22Rv1 (cell line): ENCODE measurements around the gene NFASC.

Experiments used
- ZFX ChIP-seq: fragments of 450-650 bp; IDR thresholded peaks from 2 replicates; pipeline ENCODE4 v1.6.1; 2017; ENCODE audit warnings: antibody characterized with exemption, borderline replicate concordance
- TF ChIP-seq, protein P1 (sequence below): fragments of 450-650 bp; IDR thresholded peaks from 2 replicates; pipeline ENCODE4 v1.5.1; 2017; ENCODE audit warnings: mild to moderate bottlenecking

DNA sequence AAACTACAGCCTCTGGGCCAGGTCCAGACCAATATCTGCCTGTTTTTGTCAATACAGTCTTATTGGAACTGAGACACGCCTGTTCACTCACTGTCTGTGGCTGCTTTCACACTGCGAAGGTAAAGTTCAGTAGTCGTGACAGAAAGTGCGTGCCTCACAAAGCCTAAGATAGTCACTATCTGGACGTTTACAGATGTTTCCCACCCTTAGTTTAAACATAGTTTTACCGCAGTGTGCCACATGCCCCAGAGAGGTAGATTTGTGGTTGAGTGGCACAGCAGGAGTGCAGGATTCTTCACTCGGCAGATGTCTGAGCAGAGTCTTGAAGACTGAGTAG lies 61.9 kb downstream of the NFASC start:
- TF ChIP-seq, protein P1, sequence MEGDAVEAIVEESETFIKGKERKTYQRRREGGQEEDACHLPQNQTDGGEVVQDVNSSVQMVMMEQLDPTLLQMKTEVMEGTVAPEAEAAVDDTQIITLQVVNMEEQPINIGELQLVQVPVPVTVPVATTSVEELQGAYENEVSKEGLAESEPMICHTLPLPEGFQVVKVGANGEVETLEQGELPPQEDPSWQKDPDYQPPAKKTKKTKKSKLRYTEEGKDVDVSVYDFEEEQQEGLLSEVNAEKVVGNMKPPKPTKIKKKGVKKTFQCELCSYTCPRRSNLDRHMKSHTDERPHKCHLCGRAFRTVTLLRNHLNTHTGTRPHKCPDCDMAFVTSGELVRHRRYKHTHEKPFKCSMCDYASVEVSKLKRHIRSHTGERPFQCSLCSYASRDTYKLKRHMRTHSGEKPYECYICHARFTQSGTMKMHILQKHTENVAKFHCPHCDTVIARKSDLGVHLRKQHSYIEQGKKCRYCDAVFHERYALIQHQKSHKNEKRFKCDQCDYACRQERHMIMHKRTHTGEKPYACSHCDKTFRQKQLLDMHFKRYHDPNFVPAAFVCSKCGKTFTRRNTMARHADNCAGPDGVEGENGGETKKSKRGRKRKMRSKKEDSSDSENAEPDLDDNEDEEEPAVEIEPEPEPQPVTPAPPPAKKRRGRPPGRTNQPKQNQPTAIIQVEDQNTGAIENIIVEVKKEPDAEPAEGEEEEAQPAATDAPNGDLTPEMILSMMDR: no peak
- no peak for TF ChIP-seq ZFX
